ENCODE results near the gene SLC12A7. TPM values are rescaled to one million over a fixed set of nuclear protein-coding genes. Genes with fewer than 3 reads are reported as not detected.
A peak's percentile ranks its signal among the peaks of the same experiment; 100 is the strongest.

Gene SLC12A7
- total RNA-seq, 1 experiment from 2014 or later, result 28.1 TPM

DNA sequence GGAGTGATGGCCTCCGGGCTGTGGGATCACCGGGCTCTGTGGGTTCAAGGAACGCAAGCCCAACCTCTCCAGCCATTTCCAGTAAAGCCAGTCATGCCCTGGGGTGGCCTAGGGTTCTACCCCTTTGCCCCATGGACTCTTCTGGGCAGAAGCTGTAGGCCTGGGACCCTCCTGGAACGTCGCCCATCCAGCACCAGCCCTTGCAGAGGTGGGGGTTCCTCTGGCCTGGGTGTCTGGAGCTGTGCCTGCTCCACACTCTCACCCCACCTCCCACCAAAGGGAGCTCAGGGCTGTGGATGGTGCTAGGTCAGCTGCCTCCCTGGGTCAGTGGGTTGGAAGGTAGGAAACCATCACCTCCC is 1.4 kb upstream of the SLC12A7 start (continued):
- no peak for TF ChIP-seq PRDM15 (CRISPR knock-in tag; IDR thresholded peaks at IDR 0.05)
- no peak for TF ChIP-seq FOXP4 (CRISPR knock-in tag; IDR thresholded peaks at IDR 0.05)
- TF ChIP-seq TP53 (CRISPR knock-in tag; IDR thresholded peaks at IDR 0.05), result no peak
- TF ChIP-seq, protein P1, sequence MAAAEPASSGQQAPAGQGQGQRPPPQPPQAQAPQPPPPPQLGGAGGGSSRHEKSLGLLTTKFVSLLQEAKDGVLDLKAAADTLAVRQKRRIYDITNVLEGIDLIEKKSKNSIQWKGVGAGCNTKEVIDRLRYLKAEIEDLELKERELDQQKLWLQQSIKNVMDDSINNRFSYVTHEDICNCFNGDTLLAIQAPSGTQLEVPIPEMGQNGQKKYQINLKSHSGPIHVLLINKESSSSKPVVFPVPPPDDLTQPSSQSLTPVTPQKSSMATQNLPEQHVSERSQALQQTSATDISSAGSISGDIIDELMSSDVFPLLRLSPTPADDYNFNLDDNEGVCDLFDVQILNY (CRISPR knock-in tag; IDR thresholded peaks at IDR 0.05), result no peak

GRCh38 chr5:1112596-1113331 is 901 bp upstream of the SLC12A7 start:
- Mint-ChIP-seq H3K4me1 (peaks cover 18% of the 10 kb centered on the region), H3K36me3 (no peaks in the 10 kb centered on the region), H3K27me3 (ENCODE audit: low read depth) (no peaks in the 10 kb centered on the region), H3K9me3 (no peaks in the 10 kb centered on the region), H3K4me3 (peak overlapping the region; percentile 39), H3K27ac (no peak overlapping the region)
- ATAC-seq, result no peak
- no peak for DNase-seq (ENCODE audit: low spot score)
- ChIA-PET POLR2A (interaction anchor here (1.2 kb wide), 1 partner anchor 25 kb away, joined by 4 read pairs; no protein-coding TSS in a partner anchor), CTCF (interaction anchor here (0.7 kb wide), 1 partner anchor 21 kb away, joined by 3 read pairs; no protein-coding TSS in a partner anchor)
- TF ChIP-seq, protein P2, sequence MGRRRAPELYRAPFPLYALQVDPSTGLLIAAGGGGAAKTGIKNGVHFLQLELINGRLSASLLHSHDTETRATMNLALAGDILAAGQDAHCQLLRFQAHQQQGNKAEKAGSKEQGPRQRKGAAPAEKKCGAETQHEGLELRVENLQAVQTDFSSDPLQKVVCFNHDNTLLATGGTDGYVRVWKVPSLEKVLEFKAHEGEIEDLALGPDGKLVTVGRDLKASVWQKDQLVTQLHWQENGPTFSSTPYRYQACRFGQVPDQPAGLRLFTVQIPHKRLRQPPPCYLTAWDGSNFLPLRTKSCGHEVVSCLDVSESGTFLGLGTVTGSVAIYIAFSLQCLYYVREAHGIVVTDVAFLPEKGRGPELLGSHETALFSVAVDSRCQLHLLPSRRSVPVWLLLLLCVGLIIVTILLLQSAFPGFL (CRISPR knock-in tag; IDR thresholded peaks at IDR 0.05; ENCODE audit: borderline replicate concordance), result no peak
- TF ChIP-seq SP1 (CRISPR knock-in tag; conservative IDR thresholded peaks at IDR 0.05) (no peak), ZNF138 (CRISPR knock-in tag; conservative IDR thresholded peaks at IDR 0.05) (no peak), CDX4 (CRISPR knock-in tag; IDR thresholded peaks at IDR 0.05; ENCODE audit: borderline replicate concordance) (no peak), NFATC4 (CRISPR knock-in tag; IDR thresholded peaks at IDR 0.05) (no peak), CTCF (IDR thresholded peaks at IDR 0.05) (no peak), TCF7 (CRISPR knock-in tag; IDR thresholded peaks at IDR 0.05; ENCODE audit: low read depth) (no peak), FOXP1 (CRISPR knock-in tag; IDR thresholded peaks at IDR 0.05; ENCODE audit: borderline replicate concordance) (no peak), GRHL2 (CRISPR knock-in tag; IDR thresholded peaks at IDR 0.05; ENCODE audit: insufficient replicate concordance, severe bottlenecking) (no peak), ERG (CRISPR knock-in tag; IDR thresholded peaks at IDR 0.05) (no peak), RELA (CRISPR knock-in tag; IDR thresholded peaks at IDR 0.05; ENCODE audit: borderline replicate concordance) (no peak)
- TF ChIP-seq, protein P3, sequence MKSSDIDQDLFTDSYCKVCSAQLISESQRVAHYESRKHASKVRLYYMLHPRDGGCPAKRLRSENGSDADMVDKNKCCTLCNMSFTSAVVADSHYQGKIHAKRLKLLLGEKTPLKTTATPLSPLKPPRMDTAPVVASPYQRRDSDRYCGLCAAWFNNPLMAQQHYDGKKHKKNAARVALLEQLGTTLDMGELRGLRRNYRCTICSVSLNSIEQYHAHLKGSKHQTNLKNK (CRISPR knock-in tag; IDR thresholded peaks at IDR 0.05), result no peak
- TF ChIP-seq, protein P4, sequence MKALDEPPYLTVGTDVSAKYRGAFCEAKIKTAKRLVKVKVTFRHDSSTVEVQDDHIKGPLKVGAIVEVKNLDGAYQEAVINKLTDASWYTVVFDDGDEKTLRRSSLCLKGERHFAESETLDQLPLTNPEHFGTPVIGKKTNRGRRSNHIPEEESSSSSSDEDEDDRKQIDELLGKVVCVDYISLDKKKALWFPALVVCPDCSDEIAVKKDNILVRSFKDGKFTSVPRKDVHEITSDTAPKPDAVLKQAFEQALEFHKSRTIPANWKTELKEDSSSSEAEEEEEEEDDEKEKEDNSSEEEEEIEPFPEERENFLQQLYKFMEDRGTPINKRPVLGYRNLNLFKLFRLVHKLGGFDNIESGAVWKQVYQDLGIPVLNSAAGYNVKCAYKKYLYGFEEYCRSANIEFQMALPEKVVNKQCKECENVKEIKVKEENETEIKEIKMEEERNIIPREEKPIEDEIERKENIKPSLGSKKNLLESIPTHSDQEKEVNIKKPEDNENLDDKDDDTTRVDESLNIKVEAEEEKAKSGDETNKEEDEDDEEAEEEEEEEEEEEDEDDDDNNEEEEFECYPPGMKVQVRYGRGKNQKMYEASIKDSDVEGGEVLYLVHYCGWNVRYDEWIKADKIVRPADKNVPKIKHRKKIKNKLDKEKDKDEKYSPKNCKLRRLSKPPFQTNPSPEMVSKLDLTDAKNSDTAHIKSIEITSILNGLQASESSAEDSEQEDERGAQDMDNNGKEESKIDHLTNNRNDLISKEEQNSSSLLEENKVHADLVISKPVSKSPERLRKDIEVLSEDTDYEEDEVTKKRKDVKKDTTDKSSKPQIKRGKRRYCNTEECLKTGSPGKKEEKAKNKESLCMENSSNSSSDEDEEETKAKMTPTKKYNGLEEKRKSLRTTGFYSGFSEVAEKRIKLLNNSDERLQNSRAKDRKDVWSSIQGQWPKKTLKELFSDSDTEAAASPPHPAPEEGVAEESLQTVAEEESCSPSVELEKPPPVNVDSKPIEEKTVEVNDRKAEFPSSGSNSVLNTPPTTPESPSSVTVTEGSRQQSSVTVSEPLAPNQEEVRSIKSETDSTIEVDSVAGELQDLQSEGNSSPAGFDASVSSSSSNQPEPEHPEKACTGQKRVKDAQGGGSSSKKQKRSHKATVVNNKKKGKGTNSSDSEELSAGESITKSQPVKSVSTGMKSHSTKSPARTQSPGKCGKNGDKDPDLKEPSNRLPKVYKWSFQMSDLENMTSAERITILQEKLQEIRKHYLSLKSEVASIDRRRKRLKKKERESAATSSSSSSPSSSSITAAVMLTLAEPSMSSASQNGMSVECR (CRISPR knock-in tag; IDR thresholded peaks at IDR 0.05; ENCODE audit: borderline replicate concordance), result no peak
